ENCODE data around the gene NCF4. TPM values are rescaled to one million over a fixed set of nuclear protein-coding genes. Genes with fewer than 3 reads are reported as not detected.

Gene NCF4
- total RNA-seq, 2 donors from 2014 or later: 4.4 to 8.5 TPM

- TF ChIP-seq CTCF (IDR thresholded peaks at IDR 0.05): no peak
- intact Hi-C loops (cut with DNase I): no loop called here
Observed at GRCh38 chr22:36838119-36839030, 22.4 kb upstream of the NCF4 start.

GRCh38 chr22:36839356-36840073 lies 21.3 kb upstream of the NCF4 start:
- TF ChIP-seq CTCF (IDR thresholded peaks at IDR 0.05): no peak
- Histone ChIP-seq H3K27me3 (no peaks in the 10 kb centered on the region), H3K9me3 (no peaks in the 10 kb centered on the region)

More at GRCh38 chr22:36838119-36839030, 22.4 kb upstream of the NCF4 start:
- no peaks in the 10 kb centered on the region for H3K4me1 ChIP-seq
- no peaks in the 10 kb centered on the region for H3K9me3 ChIP-seq
- H3K27me3 ChIP-seq: no peaks in the 10 kb centered on the region
- no peak for DNase-seq
- H3K9ac ChIP-seq (ENCODE audit: low read depth in 2 of 2, low read length in 2 of 2): no peak overlapping the region
- H3K4me3 ChIP-seq: no peak overlapping the region
- H3K27ac ChIP-seq: no peak overlapping the region
- H3K36me3 ChIP-seq: no peaks in the 10 kb centered on the region

GRCh38 chr22:36840106-36840505 lies 20.7 kb upstream of the NCF4 start:
- no peak for TF ChIP-seq CTCF (IDR thresholded peaks at IDR 0.05)
- DNase-seq: no peak
- Histone ChIP-seq H3K9me3 (no peaks in the 10 kb centered on the region), H3K36me3 (no peaks in the 10 kb centered on the region), H3K9ac (ENCODE audit: low read depth in 2 of 2, low read length in 2 of 2) (no peak overlapping the region), H3K27ac (no peak overlapping the region), H3K4me1 (no peaks in the 10 kb centered on the region), H3K27me3 (no peaks in the 10 kb centered on the region), H3K4me3 (no peak overlapping the region)
- intact Hi-C loops (cut with DNase I): no loop called here

More at GRCh38 chr22:36839356-36840073, 21.3 kb upstream of the NCF4 start:
- H3K36me3 ChIP-seq: no peaks in the 10 kb centered on the region
- H3K4me3 ChIP-seq: no peak overlapping the region
- no peak for DNase-seq
- no peak overlapping the region for H3K27ac ChIP-seq
- intact Hi-C loops (cut with DNase I): no loop called here
- no peaks in the 10 kb centered on the region for H3K4me1 ChIP-seq
- H3K9ac ChIP-seq (ENCODE audit: low read depth in 2 of 2, low read length in 2 of 2): no peak overlapping the region

DNA sequence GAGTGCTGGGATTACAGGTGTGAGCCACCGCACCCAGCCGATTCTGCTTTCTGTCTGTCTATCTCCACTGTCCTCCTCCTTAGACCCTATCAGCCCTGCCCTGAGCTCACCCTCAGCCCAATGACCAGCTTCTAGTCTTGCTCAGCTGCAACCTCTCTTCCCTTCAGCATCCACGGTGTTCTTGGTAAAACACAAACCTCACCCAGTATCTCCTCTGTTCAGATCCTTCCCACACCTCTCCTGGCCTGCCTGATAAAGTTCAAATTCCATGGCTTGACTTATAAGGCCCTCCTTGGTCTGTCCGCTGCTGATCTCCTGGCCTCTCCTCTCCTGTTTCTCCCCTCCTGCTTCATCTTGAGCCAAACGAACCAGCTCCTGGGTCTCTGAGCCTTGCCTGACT lies 14.5 kb upstream of the NCF4 start:
- Histone ChIP-seq H3K9me3 (no peaks in the 10 kb centered on the region), H3K9ac (ENCODE audit: low read depth in 2 of 2, low read length in 2 of 2) (no peak overlapping the region), H3K4me3 (no peak overlapping the region), H3K4me1 (no peaks in the 10 kb centered on the region), H3K27ac (no peak overlapping the region), H3K36me3 (no peaks in the 10 kb centered on the region), H3K27me3 (no peaks in the 10 kb centered on the region)
- intact Hi-C loops (cut with DNase I): no loop called here
- no peak for DNase-seq
- no peak for TF ChIP-seq CTCF (IDR thresholded peaks at IDR 0.05)

DNA sequence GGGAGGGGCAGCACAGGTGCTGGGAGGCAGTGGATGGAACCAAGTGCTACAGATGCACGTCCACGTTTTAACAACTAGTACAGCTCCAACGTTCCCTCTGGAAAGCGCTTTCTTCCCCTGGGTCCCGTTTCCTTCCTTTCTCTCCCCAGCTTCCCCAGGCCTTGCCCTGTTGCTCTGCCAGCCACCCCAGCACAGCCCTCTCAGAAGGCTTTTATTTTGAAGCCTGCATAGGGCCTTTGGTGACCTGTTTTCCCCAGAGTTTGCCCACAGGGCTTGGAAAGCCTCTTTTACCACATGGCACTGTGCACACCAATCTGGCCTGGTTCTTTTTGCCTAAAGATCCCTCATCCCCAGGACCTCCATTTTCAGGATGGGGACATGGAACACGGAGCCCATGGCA lies 13.9 kb upstream of the NCF4 start:
- no peaks in the 10 kb centered on the region for H3K27me3 ChIP-seq
- H3K36me3 ChIP-seq: no peaks in the 10 kb centered on the region
- no peak for TF ChIP-seq CTCF (IDR thresholded peaks at IDR 0.05)
- no peak overlapping the region for H3K27ac ChIP-seq
- no peaks in the 10 kb centered on the region for H3K4me1 ChIP-seq
- H3K9me3 ChIP-seq: no peaks in the 10 kb centered on the region
- DNase-seq: no peak
- H3K9ac ChIP-seq (ENCODE audit: low read depth in 2 of 2, low read length in 2 of 2): no peak overlapping the region
- H3K4me3 ChIP-seq: no peak overlapping the region
- intact Hi-C loops (cut with DNase I): no loop called here

Measured in colonic mucosa (tissue), 4 donors.